Breast epithelium (tissue), 3 donors: ENCODE measurements around the gene RNF224.

ENCODE experiments used
- POLR2AphosphoS5 ChIP-seq, 3 donors: sonication (generic); formaldehyde crosslinking; IDR thresholded peaks; one replicate each; pipeline ENCODE4 v1.6.1; 2017; ENCODE audit warnings: antibody characterized with exemption in 3 of 3
- TF ChIP-seq, protein P1 (sequence below), 3 donors: fragments of 450-650 bp; IDR thresholded peaks; one replicate each; pipeline ENCODE4 v1.5.1; 2016 to 2017; ENCODE audit warnings: antibody characterized with exemption in 3 of 3, mild to moderate bottlenecking in 3 of 3, moderate library complexity in 3 of 3

DNA sequence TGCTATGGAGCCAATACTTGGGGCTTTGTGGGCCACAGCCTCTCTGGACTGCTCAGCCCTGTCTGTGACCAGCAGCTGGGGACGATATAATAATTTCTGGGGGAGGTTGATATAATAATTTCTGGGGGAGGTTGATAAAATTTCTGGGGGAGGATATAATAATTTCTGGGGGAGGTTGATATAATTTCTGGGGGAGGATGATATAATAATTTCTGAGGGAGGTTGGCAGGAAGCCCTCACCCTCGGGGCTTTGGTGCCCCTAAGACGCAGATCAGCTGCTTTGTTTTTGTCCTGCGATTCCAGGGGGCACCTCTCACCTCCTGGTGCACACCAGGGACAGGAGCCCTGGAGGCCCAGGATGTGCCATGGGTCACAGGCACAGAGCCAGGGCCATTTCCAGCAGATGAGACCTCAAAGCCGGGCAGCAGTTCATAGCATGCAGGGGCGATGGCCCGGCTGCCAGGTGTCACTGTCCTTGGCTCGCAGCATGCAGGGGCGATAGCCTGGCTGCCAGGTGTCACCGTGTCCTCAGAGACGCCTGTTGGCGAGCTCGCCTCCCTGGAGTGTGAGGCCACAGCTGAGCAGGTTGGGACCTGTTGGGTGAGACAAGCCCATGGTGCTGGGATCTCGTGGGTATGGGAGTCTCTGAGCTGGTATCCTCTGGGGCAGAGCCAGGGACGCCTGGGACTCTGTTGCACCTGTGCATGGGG, 46.5 kb downstream of the RNF224 start:
- TF ChIP-seq, protein P1, sequence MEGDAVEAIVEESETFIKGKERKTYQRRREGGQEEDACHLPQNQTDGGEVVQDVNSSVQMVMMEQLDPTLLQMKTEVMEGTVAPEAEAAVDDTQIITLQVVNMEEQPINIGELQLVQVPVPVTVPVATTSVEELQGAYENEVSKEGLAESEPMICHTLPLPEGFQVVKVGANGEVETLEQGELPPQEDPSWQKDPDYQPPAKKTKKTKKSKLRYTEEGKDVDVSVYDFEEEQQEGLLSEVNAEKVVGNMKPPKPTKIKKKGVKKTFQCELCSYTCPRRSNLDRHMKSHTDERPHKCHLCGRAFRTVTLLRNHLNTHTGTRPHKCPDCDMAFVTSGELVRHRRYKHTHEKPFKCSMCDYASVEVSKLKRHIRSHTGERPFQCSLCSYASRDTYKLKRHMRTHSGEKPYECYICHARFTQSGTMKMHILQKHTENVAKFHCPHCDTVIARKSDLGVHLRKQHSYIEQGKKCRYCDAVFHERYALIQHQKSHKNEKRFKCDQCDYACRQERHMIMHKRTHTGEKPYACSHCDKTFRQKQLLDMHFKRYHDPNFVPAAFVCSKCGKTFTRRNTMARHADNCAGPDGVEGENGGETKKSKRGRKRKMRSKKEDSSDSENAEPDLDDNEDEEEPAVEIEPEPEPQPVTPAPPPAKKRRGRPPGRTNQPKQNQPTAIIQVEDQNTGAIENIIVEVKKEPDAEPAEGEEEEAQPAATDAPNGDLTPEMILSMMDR (IDR thresholded peaks at IDR 0.05), result no peak
- TF ChIP-seq POLR2AphosphoS5 (IDR thresholded peaks at IDR 0.05), result no peak
